ENCODE data around the gene RYR3.

The RYR3 gene

GRCh38 chr15:33910741-33911140 is 600.0 kb downstream of the RYR3 start:
- H3K4me3 ChIP-seq (ENCODE audit: control insufficient read depth, low read depth, low read length) = no peak overlapping the region
- no peak for TF ChIP-seq CTCF (IDR thresholded peaks at IDR 0.05; ENCODE audit: control insufficient read depth, insufficient read depth, low read depth, low read length, missing control alignments)
- DNase-seq (ENCODE audit: low read depth) = no peak

GRCh38 chr15:33912326-33912725 is 601.6 kb downstream of the RYR3 start:
- DNase-seq (ENCODE audit: low read depth) = no peak
- H3K4me3 ChIP-seq (ENCODE audit: control insufficient read depth, low read depth, low read length) = no peak overlapping the region
- no peak for TF ChIP-seq CTCF (IDR thresholded peaks at IDR 0.05; ENCODE audit: control insufficient read depth, insufficient read depth, low read depth, low read length, missing control alignments)

- H3K4me3 ChIP-seq (ENCODE audit: control insufficient read depth, low read depth, low read length) = no peak overlapping the region
- no peak for TF ChIP-seq CTCF (IDR thresholded peaks at IDR 0.05; ENCODE audit: control insufficient read depth, insufficient read depth, low read depth, low read length, missing control alignments)
- no peak for DNase-seq (ENCODE audit: low read depth)
Measured at GRCh38 chr15:33913459-33913858, 602.7 kb downstream of the RYR3 start.

Data from AG09309 (cell line).